CD4-positive, alpha-beta T cell (primary cell): ENCODE data around the gene TRIM23. TPM values are rescaled to one million over a fixed set of nuclear protein-coding genes. Genes with fewer than 3 reads are reported as not detected.

Experiments used
- ATAC-seq: fragments of 200-7000 bp; cut with Tn5 transposase; one replicate; pipeline ENCODE4 v1.10.0; 2022; ENCODE audit warnings: mild to moderate bottlenecking; ENCODE audit not compliant: poor library complexity
- CTCF ChIA-PET: fragments of 350-600 bp; sonication (Branson Sonifier 250); formaldehyde crosslinking; loops from one replicate; lab custom pipeline; 2021; ENCODE audit warnings: antibody characterized with exemption, inconsistent platforms; lab: Charles Lee
- POLR2A ChIA-PET: fragments of 350-600 bp; sonication (Branson Sonifier 250); formaldehyde crosslinking; loops from one replicate; lab custom pipeline; 2021; ENCODE audit warnings: antibody characterized with exemption, inconsistent platforms; lab: Charles Lee
- DNase-seq, 14 experiments: peaks; one replicate each; pipeline ENCODE4 v3.0.0-alpha.2; 2013 to 2020; ENCODE audit warnings: mixed read lengths in 2 of 14
- H3K27ac ChIP-seq, 2 donors: one replicate each; pipeline versions ENCODE4 v1.5.1 to v1.7.0; 2013; ENCODE audit warnings: low read length in 2 of 2, low read depth in 1 of 2, mild to moderate bottlenecking in 1 of 2
- H3K27me3 ChIP-seq, 2 experiments: 1 replicate in 1 of 2; 2 replicates in 1 of 2; pipeline versions ENCODE4 v1.6.1 to v1.7.0; 2013; ENCODE audit warnings: low read length in 2 of 2, control low read depth in 1 of 2, mild to moderate bottlenecking in 1 of 2, moderate library complexity in 1 of 2; ENCODE audit not compliant: insufficient read depth in 2 of 2, control insufficient read depth in 1 of 2
- H3K36me3 ChIP-seq: one replicate; pipeline ENCODE4 v1.6.1; 2013; ENCODE audit warnings: low read length, control low read depth; ENCODE audit not compliant: insufficient read depth
- H3K4me1 ChIP-seq: one replicate; pipeline ENCODE4 v1.6.1; 2013; ENCODE audit warnings: low read length, control low read depth; ENCODE audit not compliant: insufficient read depth
- H3K4me3 ChIP-seq: one replicate; pipeline ENCODE4 v1.5.1; 2013; ENCODE audit warnings: mild to moderate bottlenecking, low read length, moderate library complexity
- H3K9me3 ChIP-seq, 2 experiments: 1 replicate in 1 of 2; 2 replicates in 1 of 2; pipeline versions ENCODE4 v1.6.1 to v1.7.0; 2013; ENCODE audit warnings: low read length in 2 of 2, mild to moderate bottlenecking in 2 of 2, control low read depth in 1 of 2, moderate library complexity in 1 of 2; ENCODE audit not compliant: control insufficient read depth in 1 of 2, insufficient read depth in 1 of 2
- H3K27ac Mint-ChIP-seq: one replicate; pipeline ENCODE4 v1.8.0; 2020; ENCODE audit warnings: mixed read lengths
- H3K27me3 Mint-ChIP-seq: one replicate; pipeline ENCODE4 v1.8.0; 2021; ENCODE audit warnings: mixed read lengths
- H3K36me3 Mint-ChIP-seq: one replicate; pipeline ENCODE4 v1.8.0; 2021; ENCODE audit warnings: low read depth, mixed read lengths
- H3K4me1 Mint-ChIP-seq: one replicate; pipeline ENCODE4 v1.8.0; 2021; ENCODE audit warnings: low read depth, mixed read lengths
- H3K4me3 Mint-ChIP-seq: one replicate; pipeline ENCODE4 v1.8.0; 2020; ENCODE audit warnings: mild to moderate bottlenecking, mixed read lengths
- H3K9me3 Mint-ChIP-seq: one replicate; pipeline ENCODE4 v1.8.0; 2020; ENCODE audit warnings: mixed read lengths
- CTCF ChIP-seq: fragments of 200-600 bp; IDR thresholded peaks from one replicate; pipeline ENCODE4 v1.8.0; 2022; ENCODE audit warnings: antibody characterized with exemption, mild to moderate bottlenecking
- intact Hi-C, 2 experiments: fragments of 100-400 bp; cut with DNase I in 1 of 2; cut with micrococcal nuclease in 1 of 2; formaldehyde crosslinking; loops; one replicate each; pipeline versions ENCODE4 v1.15.1 to v1.9.0; 2023 to 2025; cut with DNase I, micrococcal nuclease
- polyA plus RNA-seq, 2 donors: library from polyadenylated mRNA; unstranded; fragments of 120-200 nt; gene quantifications; one replicate each; pipeline ENCODE4 v1.2.1, GENCODE V29; 2013
- total RNA-seq, 174 experiments: library from RNA in 2 of 174; stranded (reverse) in 2 of 174; gene quantifications; one replicate each; pipeline ENCODE4 v1.2.3 and lab custom pipeline; 2021 to 2026

TRIM23 gene
- total RNA-seq: 10 to 100 TPM; 24.0 to 30.6 TPM
- 9.1 TPM for polyA plus RNA-seq (2013, experiment 1 of 2)
- polyA plus RNA-seq (2013, experiment 2 of 2): 11.6 TPM
- 8.7 to 70.3 (median 42.5) reads per million in 172 experiments for total RNA-seq (lab: John Stamatoyannopoulos, UW)

DNA sequence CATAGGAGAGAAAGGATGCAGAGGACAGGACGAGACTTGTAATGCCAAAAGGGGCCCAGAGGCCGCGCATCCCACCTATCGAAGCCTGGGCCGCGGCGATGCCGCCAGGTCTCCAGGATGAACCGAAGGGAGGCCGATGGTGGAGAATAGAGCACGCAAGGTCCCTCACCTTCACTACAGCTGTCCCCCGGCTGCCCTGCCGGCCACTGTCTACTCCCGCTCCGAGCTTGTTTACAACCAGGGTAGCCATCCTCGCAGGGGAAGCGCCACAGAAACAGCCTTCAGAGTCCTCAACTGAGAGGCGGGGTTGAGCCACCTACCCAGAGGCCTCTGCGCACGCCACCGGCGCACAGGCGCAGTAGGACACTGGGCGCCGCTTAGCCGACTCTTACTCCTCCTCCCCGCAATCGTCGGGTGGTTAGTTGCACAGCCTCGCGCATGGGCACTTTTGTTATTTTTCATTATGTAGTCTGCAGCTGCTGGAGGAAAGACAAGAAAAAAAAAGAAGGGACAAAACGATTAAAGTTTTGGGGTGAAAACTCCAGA lies at the start of gene TRIM23:
Gene TRIM23, minus strand, starts transcription at position 309 of the 546 bp plus-strand sequence. Its CDS starts 59 bp downstream, at position 250.
- no peak for TF ChIP-seq CTCF
- Histone ChIP-seq H3K36me3 (no peaks in the 10 kb centered on the region), H3K27me3 (no peaks in the 10 kb centered on the region), H3K27ac (peak within 1 kb of the TSS; percentile 85 to 87), H3K4me3 (peak within 1 kb of the TSS; percentile 67), H3K4me1 (peaks cover 29% of the 10 kb centered on the region), H3K9me3 (no peaks in the 10 kb centered on the region)
- H3K27ac Mint-ChIP-seq: peak within 1 kb of the TSS; percentile 99
- H3K27me3 Mint-ChIP-seq: no peaks in the 10 kb centered on the region
- DNase-seq (peak; percentile 81 to 97 (median 88)), ATAC-seq (peak; percentile 93)
- H3K9me3 Mint-ChIP-seq: no peaks in the 10 kb centered on the region
- peaks cover 52% of the 10 kb centered on the region for H3K36me3 Mint-ChIP-seq
- ChIA-PET POLR2A (interaction anchor here (0.6 to 3.8 kb wide), 15 partner anchors 10 to 520 kb away, joined by 3 to 72 read pairs (median 3); partner anchors contain the start of genes ADAMTS6, CENPK, ERBIN and NLN), CTCF (interaction anchor here (0.9 kb wide), 1 partner anchor 50 kb away, joined by 5 read pairs; no protein-coding TSS in a partner anchor)
- peaks cover 63% of the 10 kb centered on the region for H3K4me1 Mint-ChIP-seq
- intact Hi-C loops: loop anchor here (1.0 to 2.0 kb wide), 3 partner anchors 61 to 99 kb away; partner anchors contain the start of genes CENPK (in 1 of the 2), NLN (in 1 of the 2), PPWD1 (in 1 of the 2) and SGTB (in 1 of the 2)
- H3K4me3 Mint-ChIP-seq: peak within 1 kb of the TSS; percentile 99

DNA sequence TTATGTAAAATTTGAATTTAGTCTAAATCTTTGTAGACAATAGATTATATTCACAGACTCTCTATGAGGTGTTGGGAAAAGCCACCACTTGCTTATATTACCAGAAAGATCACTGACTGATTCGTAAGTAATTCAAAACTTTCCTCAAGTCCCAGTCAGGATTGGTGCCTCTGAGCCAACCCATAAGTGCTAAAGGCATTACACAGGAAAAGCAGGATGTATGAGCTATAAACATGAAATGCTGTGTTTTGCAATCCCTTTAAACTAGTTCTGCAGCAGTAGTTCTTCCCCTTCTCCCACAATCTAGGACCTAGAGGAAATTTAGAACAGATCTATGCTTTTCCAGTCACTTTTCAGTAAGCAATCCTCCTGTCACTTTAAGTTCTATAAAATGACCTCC lies 48.7 kb upstream of the TRIM23 start:
- Histone ChIP-seq H3K36me3 (peaks cover 69% of the 10 kb centered on the region), H3K27ac (no peak overlapping the region), H3K27me3 (no peaks in the 10 kb centered on the region), H3K9me3 (no peaks in the 10 kb centered on the region), H3K4me3 (no peak overlapping the region), H3K4me1 (no peaks in the 10 kb centered on the region)
- ATAC-seq (no peak), DNase-seq (no peak)
- Mint-ChIP-seq H3K4me1 (peaks cover 23% of the 10 kb centered on the region), H3K9me3 (no peaks in the 10 kb centered on the region), H3K36me3 (peaks cover 90% of the 10 kb centered on the region), H3K4me3 (no peak overlapping the region), H3K27ac (peak overlapping the region; percentile 61), H3K27me3 (no peaks in the 10 kb centered on the region)
- intact Hi-C loops: no loop called here
- CTCF ChIA-PET: interaction anchor here (1.0 kb wide), 1 partner anchor 9 kb away, joined by 3 read pairs; no protein-coding TSS in a partner anchor
- POLR2A ChIA-PET: interaction anchor here (0.9 kb wide), 1 partner anchor 23 kb away, joined by 3 read pairs; no protein-coding TSS in a partner anchor
- TF ChIP-seq CTCF: no peak

DNA sequence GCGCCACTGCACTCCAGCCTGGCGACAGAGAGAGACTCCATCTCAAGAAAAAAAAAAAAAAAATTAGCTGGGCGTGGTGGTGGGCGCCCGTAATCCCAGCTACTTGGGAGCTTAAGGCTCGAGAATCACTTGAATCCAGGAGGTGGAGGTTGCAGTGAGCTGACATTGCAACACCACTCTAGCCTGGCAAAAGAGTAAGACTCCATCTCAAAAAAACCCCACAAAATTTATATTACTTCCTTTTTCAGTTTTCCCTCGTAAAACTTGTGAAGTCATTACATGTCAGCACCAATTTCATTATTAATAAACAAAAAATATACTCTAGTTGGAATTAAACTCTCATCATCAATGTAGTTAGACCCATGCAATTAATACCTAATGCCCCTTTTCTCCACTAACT lies 44.6 kb upstream of the TRIM23 start:
- H3K36me3 Mint-ChIP-seq: peaks cover 73% of the 10 kb centered on the region
- intact Hi-C loops: loop anchor here in 1 of 2 experiments (5.0 kb wide), 1 partner anchor 44 kb away; no protein-coding TSS in a partner anchor
- H3K27ac Mint-ChIP-seq: no peak overlapping the region

More for the DNA sequence above, 44.6 kb upstream of the TRIM23 start:
- CTCF ChIA-PET: no interaction called here
- no peaks in the 10 kb centered on the region for H3K9me3 ChIP-seq
- DNase-seq (no peak), ATAC-seq (no peak)
- H3K4me1 ChIP-seq: no peaks in the 10 kb centered on the region
- no peaks in the 10 kb centered on the region for H3K9me3 Mint-ChIP-seq
- no peak for TF ChIP-seq CTCF
- no peak overlapping the region for H3K4me3 Mint-ChIP-seq
- no peaks in the 10 kb centered on the region for H3K27me3 Mint-ChIP-seq
- H3K4me3 ChIP-seq: no peak overlapping the region
- no peaks in the 10 kb centered on the region for H3K4me1 Mint-ChIP-seq
- peaks cover 64% of the 10 kb centered on the region for H3K36me3 ChIP-seq
- no peak overlapping the region for H3K27ac ChIP-seq
- POLR2A ChIA-PET: no interaction called here
- H3K27me3 ChIP-seq: no peaks in the 10 kb centered on the region
